Upper lobe of left lung (tissue), 6 donors: Measurements from ENCODE around the gene DAPK2. TPM values are rescaled to one million over a fixed set of nuclear protein-coding genes. Genes with fewer than 3 reads are reported as not detected.

Source experiments
- ATAC-seq, 2 donors: fragments of 200-7000 bp; cut with Tn5 transposase; one replicate each; pipeline ENCODE4 v1.9.1; 2022; ENCODE audit warnings: mild to moderate bottlenecking in 2 of 2, moderate library complexity in 2 of 2; ENCODE audit not compliant: low FRiP score in 2 of 2
- DNase-seq, 2 donors: peaks; one replicate each; pipeline ENCODE4 v3.0.0-alpha.2; 2019 to 2020
- H3K27ac ChIP-seq, 4 donors: fragments of 200-600 bp; sonication (generic); one replicate each; pipeline ENCODE4 v1.5.1; 2016 to 2019
- H3K27me3 ChIP-seq, 4 donors: fragments of 200-600 bp; sonication (generic); one replicate each; pipeline ENCODE4 v1.5.1; 2017 to 2019
- H3K36me3 ChIP-seq, 4 donors: fragments of 200-600 bp; sonication (generic); one replicate each; pipeline ENCODE4 v1.5.1; 2016 to 2019
- H3K4me1 ChIP-seq, 4 donors: fragments of 200-600 bp; sonication (generic); one replicate each; pipeline ENCODE4 v1.5.1; 2018 to 2019
- H3K4me3 ChIP-seq, 4 donors: fragments of 200-600 bp; sonication (generic); one replicate each; pipeline ENCODE4 v1.5.1; 2017 to 2019; ENCODE audit warnings: mild to moderate bottlenecking in 2 of 4, moderate library complexity in 1 of 4
- H3K9me3 ChIP-seq, 4 donors: fragments of 200-600 bp; sonication (generic); one replicate each; pipeline ENCODE4 v1.5.1; 2018 to 2019
- CTCF ChIP-seq, 6 experiments: fragments of 450-650 bp in 4 of 6; fragments of 200-600 bp in 2 of 6; sonication (generic) in 2 of 6; IDR thresholded peaks; one replicate each; pipeline ENCODE4 v1.5.1; 2016 to 2019; ENCODE audit warnings: antibody characterized with exemption in 6 of 6
- EP300 ChIP-seq, 4 donors: sonication (generic); formaldehyde crosslinking; IDR thresholded peaks; one replicate each; pipeline ENCODE4 v1.5.1; 2017; ENCODE audit warnings: antibody characterized with exemption in 4 of 4, control low read depth in 2 of 4
- POLR2A ChIP-seq, 4 donors: fragments of 450-650 bp; IDR thresholded peaks; one replicate each; pipeline ENCODE4 v1.5.1; 2016 to 2017; ENCODE audit warnings: antibody characterized with exemption in 4 of 4, mild to moderate bottlenecking in 2 of 4
- POLR2AphosphoS5 ChIP-seq, 2 donors: sonication (generic); formaldehyde crosslinking; IDR thresholded peaks; one replicate each; pipeline ENCODE4 v1.5.1; 2017; ENCODE audit warnings: antibody characterized with exemption in 2 of 2
- WGBS, 2 donors: methylation state at CpG; one replicate each; pipeline ENCODE4 v1.1.5; 2017 to 2018; 5-methylcytosine and 5-hydroxymethylcytosine counted together
- total RNA-seq, 6 donors: library from RNA; depleted of rRNA in 4 of 6; stranded (reverse); fragments of >200 nt in 4 of 6; gene quantifications; one replicate each; pipeline versions ENCODE4 v1.1.0 to v1.2.1, GENCODE V29; 2016 to 2021
- donor health status: DM: no; HTN: no; CAD: no; lungs with moderate emphysema.
- donor health status: DM: no; HTN: yes; CAD: no; lungs with severe emphysema.

Gene DAPK2
- total RNA-seq, 6 donors from 2014 or later: 58.3 to 270 (median 136) TPM

GRCh38 chr15:63912061-63912615 is 134.1 kb downstream of the DAPK2 start:
- no peak overlapping the region for H3K4me3 ChIP-seq
- no peak overlapping the region for H3K27ac ChIP-seq
- DNase-seq (peak in 1 of 2 donors; percentile 47), ATAC-seq (no peak)
- TF ChIP-seq EP300 (IDR thresholded peaks at IDR 0.05) (no peak), CTCF (IDR thresholded peaks at IDR 0.05) (no peak), POLR2AphosphoS5 (IDR thresholded peaks at IDR 0.05) (no peak), POLR2A (IDR thresholded peaks at IDR 0.05) (no peak)
- H3K4me1 ChIP-seq: peaks cover 5 to 26% (median 15%) of the 10 kb centered on the region in 4 donors
- H3K36me3 ChIP-seq: peaks cover 0 to 13% (median 2%) of the 10 kb centered on the region in 4 donors
- H3K27me3 ChIP-seq: no peaks in the 10 kb centered on the region
- WGBS, 2 donors: 87 to 90% methylated on average over 12 to 15 of the region's 15 CpGs
- no peaks in the 10 kb centered on the region for H3K9me3 ChIP-seq

- WGBS, 2 donors: 67 to 90% methylated on average over 4 of the region's 4 CpGs
- Histone ChIP-seq H3K27ac (no peak overlapping the region), H3K4me3 (no peak overlapping the region), H3K4me1 (peaks cover 5 to 26% (median 16%) of the 10 kb centered on the region in 4 donors), H3K27me3 (no peaks in the 10 kb centered on the region), H3K36me3 (peaks cover 0 to 13% (median 2%) of the 10 kb centered on the region in 4 donors), H3K9me3 (no peaks in the 10 kb centered on the region)
- ATAC-seq (no peak), DNase-seq (no peak)
- TF ChIP-seq EP300 (IDR thresholded peaks at IDR 0.05) (no peak), POLR2AphosphoS5 (IDR thresholded peaks at IDR 0.05) (no peak), CTCF (IDR thresholded peaks at IDR 0.05) (no peak), POLR2A (IDR thresholded peaks at IDR 0.05) (no peak)
These were observed 135.1 kb downstream of the DAPK2 start for GRCh38 chr15:63911160-63911559.

- DNase-seq: peak in 1 of 2 donors; percentile 32
- TF ChIP-seq POLR2AphosphoS5 (IDR thresholded peaks at IDR 0.05) (no peak), CTCF (IDR thresholded peaks at IDR 0.05) (no peak), POLR2A (IDR thresholded peaks at IDR 0.05) (no peak), EP300 (IDR thresholded peaks at IDR 0.05) (no peak)
- 64 to 78% methylated on average over 10 of the region's 10 CpGs for WGBS, 2 donors
- Histone ChIP-seq H3K4me1 (peaks cover 5 to 26% (median 15%) of the 10 kb centered on the region in 4 donors), H3K27ac (peak overlapping the region in 1 of 4 donors; percentile 1), H3K4me3 (no peak overlapping the region), H3K27me3 (no peaks in the 10 kb centered on the region), H3K36me3 (peaks cover 0 to 13% (median 2%) of the 10 kb centered on the region in 4 donors), H3K9me3 (no peaks in the 10 kb centered on the region)
- peak in 1 of 2 donors; percentile 25 for ATAC-seq
These were observed 136.4 kb downstream of the DAPK2 start for GRCh38 chr15:63909819-63910437.

- Histone ChIP-seq H3K27ac (no peak overlapping the region), H3K4me3 (no peak overlapping the region), H3K4me1 (peaks cover 5 to 26% (median 15%) of the 10 kb centered on the region in 4 donors), H3K9me3 (no peaks in the 10 kb centered on the region), H3K36me3 (peaks cover 0 to 13% (median 2%) of the 10 kb centered on the region in 4 donors), H3K27me3 (no peaks in the 10 kb centered on the region)
- DNase-seq (no peak), ATAC-seq (no peak)
- WGBS, 2 donors: 48 to 58% methylated on average over 2 of the region's 2 CpGs
- TF ChIP-seq CTCF (IDR thresholded peaks at IDR 0.05) (no peak), POLR2AphosphoS5 (IDR thresholded peaks at IDR 0.05) (no peak), POLR2A (IDR thresholded peaks at IDR 0.05) (no peak), EP300 (IDR thresholded peaks at IDR 0.05) (no peak)
These were observed 137.3 kb downstream of the DAPK2 start for GRCh38 chr15:63908991-63909390.
